ENCODE data around the gene NAXE. TPM values are rescaled to one million over a fixed set of nuclear protein-coding genes. Genes with fewer than 3 reads are reported as not detected.

Gene NAXE
- total RNA-seq, 1 donor from 2014 or later = 83.8 TPM

DNA sequence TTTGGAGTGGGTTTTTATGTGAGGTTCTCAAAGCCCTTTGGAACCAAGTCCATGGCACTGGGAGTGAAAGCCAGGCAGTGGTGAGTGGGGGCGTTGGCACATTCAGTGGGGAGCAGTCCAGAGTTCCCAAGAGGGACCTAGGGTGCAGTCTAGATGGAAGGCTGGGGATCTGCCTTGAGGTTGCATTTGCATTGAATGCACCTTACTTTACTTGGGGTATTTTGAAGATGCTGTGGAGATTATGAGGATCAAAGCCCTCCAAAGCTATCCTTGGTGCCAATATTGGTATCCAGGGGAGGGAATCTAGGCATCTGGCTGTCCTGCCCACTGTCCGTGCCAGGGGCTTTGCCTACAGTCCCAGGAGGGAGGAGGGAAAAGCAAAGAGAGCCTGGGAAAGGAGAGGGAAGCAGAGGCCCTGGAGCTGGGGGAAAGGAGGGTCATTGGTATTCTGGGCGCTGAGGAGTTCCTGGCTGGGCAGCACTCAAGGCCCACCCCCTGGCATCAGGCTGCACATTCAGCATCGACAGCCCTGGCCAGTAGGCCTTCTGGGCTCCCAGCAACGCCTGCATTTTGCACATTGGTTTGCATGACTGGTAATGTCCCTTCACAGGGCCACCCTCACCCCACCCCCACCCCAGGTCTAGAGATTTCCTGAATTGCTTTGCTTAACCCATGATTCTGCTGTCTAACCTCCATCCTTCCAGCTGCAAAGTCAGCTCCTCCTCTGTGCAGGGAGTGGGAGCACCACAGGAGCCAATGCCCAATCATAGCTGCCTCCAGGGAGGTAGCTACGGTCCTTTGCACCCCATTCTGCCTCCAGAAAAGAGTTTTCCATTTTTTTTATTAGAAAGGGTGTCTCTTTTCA lies 49.5 kb downstream of the NAXE start:
- Histone ChIP-seq H3K27me3 (ENCODE audit: control insufficient read depth, insufficient read depth, low read length) (peaks cover 82% of the 10 kb centered on the region), H3K4me3 (ENCODE audit: low read depth, low read length) (no peak overlapping the region)

DNA sequence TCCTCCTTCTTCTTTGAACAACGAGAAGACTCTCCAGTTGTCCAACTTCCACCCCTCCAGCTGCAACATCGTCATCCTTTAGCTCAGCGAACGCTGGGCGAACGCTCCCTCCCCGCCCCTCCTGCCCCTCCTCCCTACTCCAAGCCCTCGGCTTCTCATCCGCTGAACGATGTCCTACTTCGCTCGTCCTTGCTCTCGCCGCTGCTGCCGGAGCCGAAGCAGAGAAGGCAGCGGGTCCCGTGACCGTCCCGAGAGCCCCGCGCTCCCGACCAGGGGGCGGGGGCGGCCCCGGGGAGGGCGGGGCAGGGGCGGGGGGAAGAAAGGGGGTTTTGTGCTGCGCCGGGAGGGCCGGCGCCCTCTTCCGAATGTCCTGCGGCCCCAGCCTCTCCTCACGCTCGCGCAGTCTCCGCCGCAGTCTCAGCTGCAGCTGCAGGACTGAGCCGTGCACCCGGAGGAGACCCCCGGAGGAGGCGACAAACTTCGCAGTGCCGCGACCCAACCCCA lies 50.2 kb downstream of the NAXE start, which contains the start of gene BCAN:
Gene BCAN (plus strand): TSS at position 357 of the 504 bp plus-strand sequence. CDS start 3,938 bp downstream, outside the sequence.
- DNase-seq (ENCODE audit: low read depth) = no peak
- H3K27me3 ChIP-seq (ENCODE audit: control insufficient read depth, insufficient read depth, low read length) = peaks cover 84% of the 10 kb centered on the region
- TF ChIP-seq, protein P1, sequence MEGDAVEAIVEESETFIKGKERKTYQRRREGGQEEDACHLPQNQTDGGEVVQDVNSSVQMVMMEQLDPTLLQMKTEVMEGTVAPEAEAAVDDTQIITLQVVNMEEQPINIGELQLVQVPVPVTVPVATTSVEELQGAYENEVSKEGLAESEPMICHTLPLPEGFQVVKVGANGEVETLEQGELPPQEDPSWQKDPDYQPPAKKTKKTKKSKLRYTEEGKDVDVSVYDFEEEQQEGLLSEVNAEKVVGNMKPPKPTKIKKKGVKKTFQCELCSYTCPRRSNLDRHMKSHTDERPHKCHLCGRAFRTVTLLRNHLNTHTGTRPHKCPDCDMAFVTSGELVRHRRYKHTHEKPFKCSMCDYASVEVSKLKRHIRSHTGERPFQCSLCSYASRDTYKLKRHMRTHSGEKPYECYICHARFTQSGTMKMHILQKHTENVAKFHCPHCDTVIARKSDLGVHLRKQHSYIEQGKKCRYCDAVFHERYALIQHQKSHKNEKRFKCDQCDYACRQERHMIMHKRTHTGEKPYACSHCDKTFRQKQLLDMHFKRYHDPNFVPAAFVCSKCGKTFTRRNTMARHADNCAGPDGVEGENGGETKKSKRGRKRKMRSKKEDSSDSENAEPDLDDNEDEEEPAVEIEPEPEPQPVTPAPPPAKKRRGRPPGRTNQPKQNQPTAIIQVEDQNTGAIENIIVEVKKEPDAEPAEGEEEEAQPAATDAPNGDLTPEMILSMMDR (IDR thresholded peaks at IDR 0.05; ENCODE audit: insufficient read depth, low read length, poor library complexity, severe bottlenecking) = no peak
- H3K4me3 ChIP-seq (ENCODE audit: low read depth, low read length) = no peak within 1 kb of the TSS
- no peaks in the 10 kb centered on the region for H3K36me3 ChIP-seq (ENCODE audit: control insufficient read depth, insufficient read depth, low read length)

More for the DNA sequence above, 49.5 kb downstream of the NAXE start:
- no peak for DNase-seq (ENCODE audit: low read depth)
- H3K36me3 ChIP-seq (ENCODE audit: control insufficient read depth, insufficient read depth, low read length) = no peaks in the 10 kb centered on the region
- TF ChIP-seq, protein P1 (IDR thresholded peaks at IDR 0.05; ENCODE audit: insufficient read depth, low read length, poor library complexity, severe bottlenecking) = no peak

DNA sequence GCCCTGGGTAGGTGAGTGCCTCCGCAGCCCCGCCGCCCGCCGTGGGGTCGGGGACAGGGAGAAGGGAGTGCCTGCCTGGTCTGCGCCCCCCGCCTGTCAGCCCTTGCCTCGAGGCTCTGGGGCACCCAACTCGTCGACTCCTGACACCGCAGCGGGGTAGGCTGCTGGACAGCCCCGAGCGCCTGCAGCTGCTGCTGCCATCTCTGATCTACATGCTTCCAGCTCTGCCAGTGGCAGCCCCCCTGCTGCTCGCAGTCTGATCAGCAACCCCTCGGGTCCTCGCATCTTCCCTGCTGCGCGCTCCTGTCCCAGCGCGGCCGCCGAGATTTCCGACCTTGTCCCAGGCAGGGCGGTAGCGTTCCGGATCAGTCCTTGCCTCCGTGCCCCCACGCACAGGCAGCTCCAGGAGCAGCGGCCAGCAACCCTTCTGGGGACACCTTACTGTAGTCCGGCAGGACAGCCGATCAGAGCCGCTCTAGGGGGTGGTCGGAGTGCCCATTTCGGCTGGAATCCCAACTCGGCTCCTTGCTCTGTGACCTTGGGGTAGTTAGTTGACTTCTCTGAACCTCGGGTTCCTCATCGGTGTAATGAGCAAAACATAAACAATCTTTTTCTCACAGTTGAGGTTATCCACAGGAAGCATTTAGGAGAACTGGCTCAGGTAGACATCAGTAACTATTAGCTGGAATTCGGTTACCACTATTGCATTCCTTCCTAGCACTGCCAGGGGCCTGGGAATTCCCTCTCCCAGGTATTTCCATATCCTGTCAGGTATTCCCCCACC lies 50.9 kb downstream of the NAXE start:
- Histone ChIP-seq H3K27me3 (ENCODE audit: control insufficient read depth, insufficient read depth, low read length) (peaks cover 89% of the 10 kb centered on the region), H3K4me3 (ENCODE audit: low read depth, low read length) (no peak overlapping the region), H3K36me3 (ENCODE audit: control insufficient read depth, insufficient read depth, low read length) (no peaks in the 10 kb centered on the region)
- TF ChIP-seq, protein P1 (IDR thresholded peaks at IDR 0.05; ENCODE audit: insufficient read depth, low read length, poor library complexity, severe bottlenecking) = no peak
- DNase-seq (ENCODE audit: low read depth) = no peak

DNA sequence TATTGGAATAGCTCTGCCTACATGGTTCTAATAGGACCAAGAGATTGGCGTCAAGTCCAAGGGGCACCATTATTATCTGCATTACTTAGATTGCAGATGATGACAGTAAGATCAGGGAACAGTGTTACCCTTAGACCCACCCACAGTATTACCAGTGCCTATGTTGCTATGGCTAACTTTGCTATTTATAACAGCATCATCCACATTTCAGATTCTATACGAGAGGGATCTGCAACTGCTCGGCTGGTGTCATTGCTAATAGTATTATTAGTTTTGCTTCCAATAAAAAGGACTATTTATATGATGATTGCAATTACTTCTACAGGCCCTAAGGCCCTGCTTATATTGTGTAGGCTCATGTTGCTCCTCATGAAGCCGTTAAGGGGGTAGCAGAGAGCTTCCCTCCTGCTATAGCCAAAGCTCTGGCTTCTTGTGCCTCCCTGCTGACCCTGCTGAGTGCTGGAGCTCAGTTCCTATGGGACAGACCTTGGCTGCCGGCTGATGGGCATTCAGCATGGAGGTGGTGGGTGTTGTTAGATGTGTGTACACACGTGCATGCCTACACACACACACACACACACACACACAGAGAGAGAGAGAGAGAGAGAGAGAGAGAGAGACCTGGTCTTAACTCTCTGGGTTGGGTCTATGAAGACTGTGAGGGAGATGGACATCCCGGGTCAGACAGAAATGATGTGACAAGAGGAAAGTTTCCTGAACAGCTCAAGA lies 51.6 kb downstream of the NAXE start:
- no peaks in the 10 kb centered on the region for H3K36me3 ChIP-seq (ENCODE audit: control insufficient read depth, insufficient read depth, low read length)
- TF ChIP-seq, protein P1 (IDR thresholded peaks at IDR 0.05; ENCODE audit: insufficient read depth, low read length, poor library complexity, severe bottlenecking) = no peak
- peaks cover 91% of the 10 kb centered on the region for H3K27me3 ChIP-seq (ENCODE audit: control insufficient read depth, insufficient read depth, low read length)
- no peak for DNase-seq (ENCODE audit: low read depth)
- no peak overlapping the region for H3K4me3 ChIP-seq (ENCODE audit: low read depth, low read length)

DNA sequence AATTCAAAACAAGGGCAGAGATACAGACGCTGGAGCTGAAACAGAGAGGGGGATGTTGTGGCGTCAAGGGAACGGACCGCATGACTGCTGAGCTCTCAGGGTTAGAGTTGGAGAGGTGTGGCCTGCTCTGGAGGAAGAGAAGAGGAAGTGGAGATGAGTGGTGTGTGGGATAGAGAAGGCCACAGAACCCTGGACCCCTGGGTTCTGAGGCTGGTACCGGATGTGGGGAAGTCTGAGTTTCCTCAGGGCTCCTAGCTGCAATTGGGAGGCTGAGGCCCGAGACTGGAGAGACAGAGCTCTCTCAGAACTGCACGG lies 52.2 kb downstream of the NAXE start:
- Histone ChIP-seq H3K36me3 (ENCODE audit: control insufficient read depth, insufficient read depth, low read length) (no peaks in the 10 kb centered on the region), H3K4me3 (ENCODE audit: low read depth, low read length) (no peak overlapping the region), H3K27me3 (ENCODE audit: control insufficient read depth, insufficient read depth, low read length) (peaks cover 91% of the 10 kb centered on the region)
- TF ChIP-seq, protein P1 (IDR thresholded peaks at IDR 0.05; ENCODE audit: insufficient read depth, low read length, poor library complexity, severe bottlenecking) = no peak
- DNase-seq (ENCODE audit: low read depth) = no peak

Other genes with a start within 250 kb of the NAXE start
- 0.55 TPM in 1 of 2 replicates, not detected in the other for gene RHBG, start 222.6 kb upstream of the NAXE start, total RNA-seq
- gene MEF2D, start 91.0 kb upstream of the NAXE start, total RNA-seq = 16.6 and 22.0 TPM in 2 replicates
- 8.0 and 9.4 TPM in 2 replicates for gene IQGAP3, start 19.2 kb upstream of the NAXE start, total RNA-seq
- gene TTC24, start 12.1 kb upstream of the NAXE start, total RNA-seq = not detected in 2 replicates
- gene GPATCH4, start 9.7 kb downstream of the NAXE start, total RNA-seq = 19.1 and 21.8 TPM in 2 replicates
- not detected in 2 replicates for gene HAPLN2, start 27.6 kb downstream of the NAXE start, total RNA-seq
- gene BCAN, start 50.3 kb downstream of the NAXE start, total RNA-seq = 0.14 and 0.17 TPM in 2 replicates
- 66.3 and 76.8 TPM in 2 replicates for gene NES, start 85.6 kb downstream of the NAXE start, total RNA-seq
- gene CRABP2, start 113.8 kb downstream of the NAXE start, total RNA-seq = 24.5 and 29.5 TPM in 2 replicates
- 13.0 and 13.6 TPM in 2 replicates for gene METTL25B, start 136.7 kb downstream of the NAXE start, total RNA-seq
- gene ISG20L2, start 137.0 kb downstream of the NAXE start, total RNA-seq = 17.7 and 25.1 TPM in 2 replicates
- gene MRPL24, start 149.3 kb downstream of the NAXE start, total RNA-seq = 42.5 and 62.2 TPM in 2 replicates
- gene HDGF, start 159.9 kb downstream of the NAXE start, total RNA-seq = 271 and 296 TPM in 2 replicates
- gene PRCC, start 175.8 kb downstream of the NAXE start, total RNA-seq = 56.0 and 59.3 TPM in 2 replicates
- 2.3 and 4.9 TPM in 2 replicates for gene SH2D2A, start 225.1 kb downstream of the NAXE start, total RNA-seq